ENCODE measurements around the gene PLEKHA7.

- TF ChIP-seq TAF1 (IDR thresholded peaks at IDR 0.05; ENCODE audit: low read depth, low read length) = no peak
- no peak for TF ChIP-seq PAX5 (IDR thresholded peaks at IDR 0.05; ENCODE audit: insufficient read depth, low read length, severe bottlenecking)
- TF ChIP-seq POLR2A (IDR thresholded peaks at IDR 0.05; ENCODE audit: low read depth, low read length) = no peak
- no peak for TF ChIP-seq SPI1 (IDR thresholded peaks at IDR 0.05; ENCODE audit: low read depth, low read length)
Observed at GRCh38 chr11:17026487-17027082, 12.4 kb upstream of the PLEKHA7 start.

Measured in GM12891 (cell line).